Stimulated activated CD4-positive, alpha-beta T cell treated with anti-CD3 and anti-CD28 coated beads, Interleukin-1b, Interleukin-23, amount 100 ng/mL, for 1 hour (primary cell): ENCODE data around the gene PLGLB1.
"Not testable (repeated sequence)": the region's sequence is repeated elsewhere in the genome, so short reads cannot be mapped to it uniquely, and the experiment has no call there.

Experiments
- DNase-seq, 2 donors: peaks; one replicate each; pipeline ENCODE4 v3.0.0-alpha.2; 2020; ENCODE audit warnings: low read depth in 2 of 2

PLGLB1 gene

GRCh38 chr2:87021744-87022143, at the start of gene PLGLB1:
TSS of gene PLGLB1 (minus strand) at chr2:87021844. CDS start at chr2:87021783, 61 bp downstream.
- not testable (repeated sequence) for DNase-seq

- DNase-seq = not testable (repeated sequence)
Observed at GRCh38 chr2:87064305-87064704, 42.7 kb upstream of the PLGLB1 start.

GRCh38 chr2:87063431-87063830, 41.8 kb upstream of the PLGLB1 start:
- DNase-seq = not testable (repeated sequence)

GRCh38 chr2:87061519-87061918, 39.9 kb upstream of the PLGLB1 start:
- not testable (repeated sequence) for DNase-seq

DNA sequence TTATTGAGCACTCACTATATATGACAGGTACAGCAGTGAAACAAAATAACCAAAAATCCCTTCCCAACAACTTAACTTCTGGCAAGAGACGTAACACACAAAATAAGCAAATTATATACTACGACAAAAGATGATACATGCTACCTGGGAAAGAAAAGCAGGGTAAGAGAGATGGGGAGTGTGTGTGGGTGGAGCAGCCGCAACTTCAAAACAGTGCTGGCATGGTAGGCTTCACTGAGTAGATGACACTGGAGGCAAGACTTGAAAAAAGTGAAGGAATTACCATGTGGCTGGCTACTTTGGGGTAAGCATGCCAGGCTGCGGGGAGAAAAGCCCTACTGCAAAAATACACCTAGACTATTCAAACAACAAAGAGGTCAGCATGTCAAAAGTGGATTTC, 36.0 kb upstream of the PLGLB1 start:
- not testable (repeated sequence) for DNase-seq

DNA sequence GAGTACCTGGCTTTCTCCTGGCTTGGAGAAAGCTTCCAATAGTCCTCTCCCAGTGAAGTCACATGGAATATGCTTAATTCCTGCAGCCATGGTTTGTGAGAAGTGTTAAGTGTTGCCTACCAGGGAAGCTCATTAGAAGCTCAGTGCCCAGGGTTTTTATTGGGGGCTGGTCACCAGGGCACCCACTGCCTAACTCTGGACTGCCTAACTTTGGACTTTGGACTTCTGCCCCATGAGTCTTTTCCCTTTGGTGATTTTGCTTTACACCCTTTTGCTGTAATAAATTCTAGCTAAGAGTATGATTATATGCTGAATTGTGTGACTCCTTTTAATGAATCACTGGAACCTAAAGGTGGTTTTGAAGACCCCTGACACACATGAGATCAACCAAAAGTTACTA, 35.2 kb upstream of the PLGLB1 start:
- not testable (repeated sequence) for DNase-seq

DNA sequence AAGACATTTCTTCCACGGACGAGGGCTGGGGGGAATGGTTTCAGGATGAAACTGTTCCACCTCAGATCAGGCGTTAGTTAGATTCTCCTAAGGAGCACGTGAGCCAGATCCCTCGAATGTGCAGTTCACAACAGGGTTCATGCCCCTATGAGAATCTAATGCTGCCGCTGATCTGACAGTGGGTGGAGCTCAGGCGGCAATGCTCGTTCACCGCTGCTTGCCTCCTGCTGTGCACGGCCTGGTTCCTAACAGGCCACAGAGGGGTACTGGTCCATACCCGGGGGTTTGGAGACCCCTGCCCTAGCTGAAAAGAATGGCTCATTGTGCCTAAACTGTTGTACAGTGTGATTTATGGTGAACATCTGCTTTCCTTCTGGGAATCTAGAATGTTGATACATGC, 34.8 kb upstream of the PLGLB1 start:
- DNase-seq = not testable (repeated sequence)

- DNase-seq = not testable (repeated sequence)
Observed at GRCh38 chr2:87054375-87054774, 32.7 kb upstream of the PLGLB1 start.

GRCh38 chr2:87041321-87041978, 19.8 kb upstream of the PLGLB1 start:
- not testable (repeated sequence) for DNase-seq

DNA sequence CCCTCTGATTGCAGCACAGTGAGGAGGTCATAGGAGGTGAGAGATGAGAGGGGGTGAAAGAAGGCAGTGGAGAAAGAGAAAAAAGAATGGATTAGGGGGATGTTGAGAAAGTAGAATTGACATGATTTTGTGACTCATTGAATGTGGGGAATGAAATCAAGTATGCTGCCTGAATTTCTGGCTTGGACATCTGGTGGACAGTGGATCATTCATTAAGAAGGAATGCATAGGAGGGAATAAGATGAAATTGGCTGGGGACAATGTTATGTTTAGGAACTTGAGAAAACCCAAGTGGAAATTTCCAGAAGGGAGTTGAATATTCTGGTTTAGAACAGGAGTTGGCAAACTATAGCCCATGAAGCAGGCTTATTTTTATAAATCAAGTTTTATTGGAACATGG, 7.0 kb upstream of the PLGLB1 start:
- DNase-seq = not testable (repeated sequence)

DNA sequence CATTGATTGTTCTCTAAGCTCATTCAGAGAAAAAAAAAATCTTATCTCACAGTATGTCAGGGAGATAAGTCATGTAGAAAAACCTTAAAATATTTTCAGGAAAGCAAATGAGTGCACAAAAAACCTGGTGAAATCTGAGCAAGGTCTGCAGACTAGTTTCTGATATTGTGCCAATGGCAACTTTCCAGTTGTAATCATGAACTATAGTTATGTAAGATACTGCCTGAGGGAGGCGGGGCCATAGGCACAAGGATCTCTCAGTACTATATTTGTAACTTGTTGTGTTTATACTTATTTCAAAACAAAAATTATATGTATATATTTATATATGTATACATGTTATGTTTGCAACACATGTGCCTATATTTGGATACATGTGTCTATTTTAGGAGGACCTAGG, 5.2 kb upstream of the PLGLB1 start:
- not testable (repeated sequence) for DNase-seq

- not testable (repeated sequence) for DNase-seq
Observed at GRCh38 chr2:87025927-87026326, 4.3 kb upstream of the PLGLB1 start.

DNA sequence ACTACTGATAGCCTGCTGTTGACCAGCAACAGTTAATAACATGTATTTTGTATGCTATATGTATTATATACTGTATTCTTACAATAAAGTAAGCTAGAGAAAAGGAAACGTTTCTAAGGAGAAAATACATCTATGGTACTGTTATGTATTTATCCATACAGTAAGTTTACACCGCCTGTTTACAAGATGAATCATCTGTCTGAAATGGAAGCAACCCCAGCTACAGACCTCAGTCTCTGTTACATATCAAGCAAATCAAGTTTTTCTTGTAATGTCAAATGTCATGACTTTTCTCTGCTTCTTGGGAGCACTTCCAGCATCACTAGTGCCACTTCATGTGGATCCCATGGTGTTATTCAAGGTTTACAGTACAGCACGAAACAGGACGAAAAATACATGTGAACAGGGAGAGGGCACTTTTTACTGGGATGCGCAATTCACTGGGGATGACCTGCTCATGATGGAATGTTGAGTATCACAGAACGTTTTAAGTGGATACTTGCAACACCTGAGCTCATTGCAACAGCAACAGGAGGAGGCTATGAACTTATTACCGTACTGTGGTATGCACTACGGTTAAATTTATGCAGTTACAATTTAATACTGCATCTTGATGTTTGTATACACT, 2.5 kb upstream of the PLGLB1 start:
- not testable (repeated sequence) for DNase-seq

DNA sequence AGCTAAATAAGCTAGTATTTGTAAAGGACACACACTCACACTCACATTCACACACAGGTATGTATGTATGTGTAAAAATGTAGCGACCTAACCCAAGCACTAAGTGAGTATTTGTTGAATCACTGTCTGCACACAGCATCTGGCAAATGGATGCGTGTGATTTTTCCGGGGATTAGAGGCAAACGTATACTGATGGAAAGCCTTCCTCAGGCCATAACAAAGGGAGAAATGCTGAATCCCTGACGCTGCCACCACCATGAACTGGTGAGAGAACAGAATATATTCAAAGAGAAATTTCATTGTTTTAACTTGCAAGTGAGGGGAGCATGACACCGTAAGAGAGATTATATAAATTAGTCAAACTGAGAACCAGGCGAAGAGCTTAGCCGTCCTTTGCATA, 601 bp downstream of the PLGLB1 start:
- not testable (repeated sequence) for DNase-seq

DNA sequence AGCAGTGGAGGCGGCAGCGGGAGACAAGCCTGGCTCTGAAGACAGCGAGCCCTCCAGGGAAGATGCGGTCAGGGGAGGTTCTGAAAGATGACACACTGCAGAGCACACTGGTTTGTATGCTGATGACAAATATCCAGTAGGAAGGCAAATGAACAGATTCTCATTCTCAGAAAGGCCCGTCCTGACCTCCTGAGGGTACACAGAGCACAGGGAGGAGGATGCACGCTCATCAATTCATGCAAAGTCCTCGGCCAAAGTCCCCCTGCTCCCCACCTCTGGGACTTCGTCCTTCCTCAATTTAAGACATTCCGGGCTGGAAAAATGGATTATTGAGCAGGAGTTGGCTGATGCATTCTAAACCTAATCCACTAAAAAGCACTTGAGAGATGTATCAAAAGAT, 2.6 kb downstream of the PLGLB1 start:
- not testable (repeated sequence) for DNase-seq

- not testable (repeated sequence) for DNase-seq
Observed at GRCh38 chr2:87014489-87015169, 7.0 kb downstream of the PLGLB1 start.

- not testable (repeated sequence) for DNase-seq
Observed at GRCh38 chr2:87004398-87004797, 17.2 kb downstream of the PLGLB1 start.
